ENCODE data around the gene RMI2.

DNA sequence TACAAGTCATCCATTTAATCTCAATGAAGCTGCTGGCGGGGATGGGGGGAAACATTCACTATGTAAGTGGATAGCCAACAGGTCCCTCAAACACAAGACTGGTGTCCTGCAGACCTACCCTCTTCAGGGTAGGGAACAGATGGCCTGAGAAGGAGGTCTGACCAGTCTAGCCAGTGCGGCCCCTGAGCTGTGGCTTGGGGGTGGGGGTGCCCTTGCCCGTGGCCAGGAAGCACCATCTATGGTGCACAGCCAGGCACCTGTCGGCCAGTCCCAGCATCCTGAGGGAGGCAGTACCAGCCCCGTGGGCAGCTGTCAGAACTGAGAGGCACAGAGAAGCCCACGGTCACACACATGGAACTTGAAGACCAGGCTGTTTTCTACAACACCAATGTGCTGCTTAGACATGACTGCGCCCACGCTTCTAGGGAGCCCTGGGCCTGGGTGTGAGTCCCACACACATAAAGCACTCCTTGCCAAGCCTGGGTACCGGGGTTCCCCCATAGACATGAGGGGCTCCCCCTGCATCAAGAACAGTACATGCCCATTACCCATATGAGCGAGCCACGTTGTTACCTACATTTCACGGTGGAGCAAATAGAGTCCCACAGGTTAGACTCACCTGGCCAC lies 40.9 kb downstream of the RMI2 start:
- TF ChIP-seq, protein P1, sequence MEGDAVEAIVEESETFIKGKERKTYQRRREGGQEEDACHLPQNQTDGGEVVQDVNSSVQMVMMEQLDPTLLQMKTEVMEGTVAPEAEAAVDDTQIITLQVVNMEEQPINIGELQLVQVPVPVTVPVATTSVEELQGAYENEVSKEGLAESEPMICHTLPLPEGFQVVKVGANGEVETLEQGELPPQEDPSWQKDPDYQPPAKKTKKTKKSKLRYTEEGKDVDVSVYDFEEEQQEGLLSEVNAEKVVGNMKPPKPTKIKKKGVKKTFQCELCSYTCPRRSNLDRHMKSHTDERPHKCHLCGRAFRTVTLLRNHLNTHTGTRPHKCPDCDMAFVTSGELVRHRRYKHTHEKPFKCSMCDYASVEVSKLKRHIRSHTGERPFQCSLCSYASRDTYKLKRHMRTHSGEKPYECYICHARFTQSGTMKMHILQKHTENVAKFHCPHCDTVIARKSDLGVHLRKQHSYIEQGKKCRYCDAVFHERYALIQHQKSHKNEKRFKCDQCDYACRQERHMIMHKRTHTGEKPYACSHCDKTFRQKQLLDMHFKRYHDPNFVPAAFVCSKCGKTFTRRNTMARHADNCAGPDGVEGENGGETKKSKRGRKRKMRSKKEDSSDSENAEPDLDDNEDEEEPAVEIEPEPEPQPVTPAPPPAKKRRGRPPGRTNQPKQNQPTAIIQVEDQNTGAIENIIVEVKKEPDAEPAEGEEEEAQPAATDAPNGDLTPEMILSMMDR (conservative IDR thresholded peaks at IDR 0.05 in 1 of 2, IDR thresholded peaks at IDR 0.05 in 1 of 2; ENCODE audit: low read depth in 1 of 2, low read length in 2 of 2), result no peak
- TF ChIP-seq EZH2 (IDR thresholded peaks at IDR 0.05; ENCODE audit: low read length, missing control alignments), result no peak
